K562 (cell line): ENCODE results near the gene OST4. TPM values are rescaled to one million over a fixed set of nuclear protein-coding genes. Genes with fewer than 3 reads are reported as not detected.

Experiments
- ATAC-seq: fragments of 200-7000 bp; cut with Tn5 transposase; 3 replicates; pipeline ENCODE4 v1.9.1; 2020; ENCODE audit warnings: moderate library complexity
- BruUV-seq: library from RNA; stranded (reverse); fragments of 400-500 nt; replicated peaks from 2 replicates; lab custom pipeline; 2021; lab: Mats Ljungman, UMichigan
- CTCF ChIA-PET: fragments of 300-600 bp; formaldehyde crosslinking; extraction: SDS; loops from one replicate; lab custom pipeline; 2021; ENCODE audit warnings: low intra/inter-chr PET ratio; lab: Yijun Ruan, JAX
- POLR2A ChIA-PET: fragments of 300-600, 350-650 bp; sonication (Branson Sonifier 250); formaldehyde crosslinking; extraction: SDS; loops from one replicate; lab custom pipeline; 2021; ENCODE audit warnings: antibody characterized with exemption, inconsistent platforms; lab: Yijun Ruan, JAX
- DNase-seq, 4 experiments: peaks; one replicate each; pipeline versions ENCODE4 v3.0.0 to v3.0.0-alpha.2; 2011 to 2018; ENCODE audit warnings: low spot score in 3 of 4, mixed read lengths in 3 of 4; ENCODE audit errors: extremely low read depth in 1 of 4
- FAIRE-seq: peaks from 2 replicates; lab custom pipeline; 2011; peaks lifted over from hg19 to GRCh38; lab: Jason Lieb, UNC
- H2AFZ ChIP-seq: 2 replicates; pipeline ENCODE4 v1.6.0; 2011; ENCODE audit warnings: low read depth, low read length, control low read depth, inconsistent platforms
- H3K27ac ChIP-seq: fragments of 200-600 bp; 3 replicates; pipeline ENCODE4 v1.8.0; 2011; ENCODE audit warnings: low read depth, mild to moderate bottlenecking, control low read depth, inconsistent platforms, low read length, moderate library complexity, mixed read lengths; ENCODE audit errors: extremely low read depth
- H3K27me3 ChIP-seq, 2 experiments: fragments of 300-600 bp in 1 of 2; 2 replicates in 1 of 2; 3 replicates in 1 of 2; pipeline versions ENCODE4 v1.6.0 to v1.8.0; 2011; ENCODE audit warnings: inconsistent platforms in 2 of 2, low read length in 2 of 2, mild to moderate bottlenecking in 1 of 2, mixed read lengths in 1 of 2, moderate library complexity in 1 of 2; ENCODE audit not compliant: control insufficient read depth in 2 of 2, insufficient read depth in 2 of 2
- H3K36me3 ChIP-seq: fragments of 300-600 bp; 3 replicates; pipeline ENCODE4 v1.8.0; 2011; ENCODE audit warnings: mild to moderate bottlenecking, low read length, inconsistent platforms; ENCODE audit not compliant: control insufficient read depth, insufficient read depth
- H3K4me1 ChIP-seq, 2 experiments: fragments of 200-600 bp in 1 of 2; replicated peaks in 1 of 2; 2 replicates in 1 of 2; 3 replicates in 1 of 2; pipeline versions ENCODE4 v1.5.1 to v1.8.0; 2011; ENCODE audit warnings: inconsistent platforms in 2 of 2, low read length in 2 of 2, mild to moderate bottlenecking in 1 of 2, mixed read lengths in 1 of 2, moderate library complexity in 1 of 2; ENCODE audit not compliant: control insufficient read depth in 2 of 2, insufficient read depth in 2 of 2
- H3K4me2 ChIP-seq: 2 replicates; pipeline ENCODE4 v1.6.1; 2011; ENCODE audit warnings: low read length, control low read depth, inconsistent platforms, mixed read lengths; ENCODE audit not compliant: insufficient read depth
- H3K4me3 ChIP-seq: fragments of 200-600 bp; sonication (generic), shearing (Covaris generic); 2 replicates; pipeline ENCODE4 v1.5.1; 2016; ENCODE audit warnings: control low read depth, inconsistent platforms
- H3K79me2 ChIP-seq: fragments of 200-600 bp; 3 replicates; pipeline ENCODE4 v1.8.0; 2011; ENCODE audit warnings: low read length, inconsistent platforms; ENCODE audit not compliant: control insufficient read depth, insufficient read depth
- H3K9ac ChIP-seq, 2 experiments: 2 replicates each; pipeline versions ENCODE4 v1.6.0 to v1.6.1; 2011; ENCODE audit warnings: low read depth in 2 of 2, low read length in 2 of 2, control low read depth in 1 of 2, inconsistent platforms in 1 of 2, mild to moderate bottlenecking in 1 of 2, mixed read lengths in 1 of 2; ENCODE audit not compliant: insufficient read depth in 1 of 2
- H3K9me1 ChIP-seq: one replicate; pipeline ENCODE4 v1.6.0; 2011; ENCODE audit warnings: inconsistent platforms, mild to moderate bottlenecking, low read length, moderate library complexity; ENCODE audit not compliant: control insufficient read depth, insufficient read depth
- H3K9me3 ChIP-seq: replicated peaks from 2 replicates; pipeline ENCODE4 v1.5.1; 2011; ENCODE audit warnings: low read depth, low read length, inconsistent platforms; ENCODE audit not compliant: control insufficient read depth, insufficient read depth
- H4K20me1 ChIP-seq: replicated peaks from 2 replicates; pipeline ENCODE4 v1.6.1; 2011; ENCODE audit warnings: low read length, inconsistent platforms, mixed read lengths; ENCODE audit not compliant: control insufficient read depth, insufficient read depth
- BRD4 ChIP-seq: fragments of 200-600 bp; sonication (generic); IDR thresholded peaks from 2 replicates; pipeline ENCODE4 v1.6.1; 2017; ENCODE audit warnings: inconsistent platforms
- C11orf30 ChIP-seq: fragments of 450-650 bp; IDR thresholded peaks from 2 replicates; pipeline ENCODE4 v1.6.1; 2016; ENCODE audit warnings: low read depth, mild to moderate bottlenecking
- DDX20 ChIP-seq: fragments of 450-650 bp; IDR thresholded peaks from 2 replicates; pipeline ENCODE4 v1.6.1; 2016; ENCODE audit warnings: missing genetic modification characterization, low read depth, mild to moderate bottlenecking, missing compliant biosample characterization, moderate library complexity
- FOS ChIP-seq: IDR thresholded peaks from 3 replicates; pipeline ENCODE4 v1.6.1; 2011; ENCODE audit not compliant: insufficient read length; ENCODE audit errors: extremely low read depth
- HDAC8 ChIP-seq: fragments of 450-650 bp; IDR thresholded peaks from 2 replicates; pipeline ENCODE4 v1.6.1; 2016; ENCODE audit warnings: mild to moderate bottlenecking, missing genetic modification characterization, moderate library complexity, missing compliant biosample characterization
- JUNB ChIP-seq: fragments of 450-650 bp; formaldehyde crosslinking; conservative IDR thresholded peaks from 2 replicates; pipeline ENCODE4 v1.4.0; 2020; ENCODE audit warnings: mild to moderate bottlenecking
- MEF2D ChIP-seq: conservative IDR thresholded peaks from 2 replicates; pipeline ENCODE4 v1.6.1; 2016; ENCODE audit warnings: low read depth, missing genetic modification characterization, missing compliant biosample characterization
- SMAD4 ChIP-seq: fragments of 250-450 bp; sonication (Bioruptor Pico); conservative IDR thresholded peaks from 2 replicates; pipeline ENCODE4 v1.8.0; 2021; ENCODE audit warnings: inconsistent platforms, mild to moderate bottlenecking, moderate library complexity
- SNIP1 ChIP-seq: fragments of 450-650 bp; IDR thresholded peaks from 2 replicates; pipeline ENCODE4 v1.7.1; 2017; ENCODE audit warnings: low read depth, mild to moderate bottlenecking
- SRSF3 ChIP-seq: fragments of 200-400 bp; formaldehyde crosslinking; IDR thresholded peaks from 2 replicates; pipeline ENCODE4 v1.6.1; 2016; ENCODE audit warnings: mild to moderate bottlenecking, low read length, moderate library complexity; ENCODE audit not compliant: insufficient read depth
- SRSF9 ChIP-seq: fragments of 200-400 bp; formaldehyde crosslinking; IDR thresholded peaks from 2 replicates; pipeline ENCODE4 v1.6.1; 2017; ENCODE audit warnings: low read depth, low read length, borderline replicate concordance
- YBX1 ChIP-seq: fragments of 450-650 bp; IDR thresholded peaks from 2 replicates; pipeline ENCODE4 v1.7.1; 2016; ENCODE audit warnings: mild to moderate bottlenecking
- ZNF316 ChIP-seq: fragments of 450-650 bp; IDR thresholded peaks from 2 replicates; pipeline ENCODE4 v1.6.1; 2016
- ZNF347 ChIP-seq: fragments of 450-650 bp; formaldehyde crosslinking; IDR thresholded peaks from 2 replicates; pipeline ENCODE4 v1.4.0; 2020; ENCODE audit warnings: low read depth, mild to moderate bottlenecking, moderate library complexity
- ZNF431 ChIP-seq: sonication (generic); formaldehyde crosslinking; IDR thresholded peaks from 2 replicates; pipeline ENCODE4 v1.8.0; 2022; ENCODE audit warnings: mild to moderate bottlenecking, missing genetic modification reagents
- ZNF699 ChIP-seq: fragments of 250-450 bp; sonication (Bioruptor Pico); IDR thresholded peaks from 2 replicates; pipeline ENCODE4 v1.8.0; 2021; ENCODE audit warnings: mild to moderate bottlenecking, moderate library complexity; ENCODE audit not compliant: insufficient replicate concordance
- ZNF707 ChIP-seq: fragments of 250-450 bp; sonication (Bioruptor Pico); conservative IDR thresholded peaks from 2 replicates; pipeline ENCODE4 v1.8.0; 2022; ENCODE audit warnings: inconsistent platforms, mild to moderate bottlenecking, moderate library complexity
- whole genome bisulfite sequencing: fragments of 100-300 bp; shearing (Covaris generic); methylation state at CpG from one replicate; pipeline ENCODE4 v1.1.6; 2016; ENCODE audit warnings: low coverage, mixed read lengths; ENCODE audit not compliant: insufficient coverage; ENCODE audit errors: missing lambda C conversion rate; 5-methylcytosine and 5-hydroxymethylcytosine counted together
- in situ Hi-C: fragments of 300-500 bp; cut with MboI; formaldehyde crosslinking; loops from 4 replicates; pipeline ENCODE4 v1.15.0; 2018; ENCODE audit warnings: inconsistent platforms, mixed read lengths
- intact Hi-C: fragments of 100-400 bp; cut with micrococcal nuclease; formaldehyde crosslinking; loops from 2 replicates; pipeline ENCODE4 v1.14.2; 2022
- polyA plus RNA-seq, 8 experiments: library from polyadenylated mRNA; depleted of rRNA in 4 of 8; stranded (reverse) in 5 of 8; unstranded in 3 of 8; fragments of >200 nt; fragmentation: Nextera tagmentation in 2 of 8; fragmentation: Illumina TruSeq in 1 of 8; extraction: Ambion mirVana in 2 of 8; extraction: Trizol in 1 of 8; gene quantifications; 2 replicates each; pipeline versions ENCODE4 v1.2.1 to v1.2.3, GENCODE V29; 2011 to 2014; ENCODE audit warnings: inconsistent platforms in 1 of 8, missing spikeins in 1 of 8
- total RNA-seq, 7 experiments: library from RNA; depleted of rRNA in 6 of 7; stranded (reverse); fragments of >200 nt in 6 of 7; fragmentation: Illumina TruSeq in 2 of 7; extraction: Trizol in 2 of 7; gene quantifications; 2 replicates each; pipeline versions ENCODE4 v1.2.1 to v1.2.3, GENCODE V29; 2011 to 2021; ENCODE audit warnings: low replicate concordance in 1 of 7
- TF ChIP-seq, protein P1 (sequence below): fragments of 250-450 bp; sonication (Bioruptor Pico); IDR thresholded peaks from 2 replicates; pipeline ENCODE4 v1.4.0; 2020

OST4 gene
- total and polyA plus RNA-seq, 9 of the 15 experiments (the other 6 are each of a cell fraction or from before 2014, with no cell fraction given): 186 to 1,155 (median 355) TPM

DNA sequence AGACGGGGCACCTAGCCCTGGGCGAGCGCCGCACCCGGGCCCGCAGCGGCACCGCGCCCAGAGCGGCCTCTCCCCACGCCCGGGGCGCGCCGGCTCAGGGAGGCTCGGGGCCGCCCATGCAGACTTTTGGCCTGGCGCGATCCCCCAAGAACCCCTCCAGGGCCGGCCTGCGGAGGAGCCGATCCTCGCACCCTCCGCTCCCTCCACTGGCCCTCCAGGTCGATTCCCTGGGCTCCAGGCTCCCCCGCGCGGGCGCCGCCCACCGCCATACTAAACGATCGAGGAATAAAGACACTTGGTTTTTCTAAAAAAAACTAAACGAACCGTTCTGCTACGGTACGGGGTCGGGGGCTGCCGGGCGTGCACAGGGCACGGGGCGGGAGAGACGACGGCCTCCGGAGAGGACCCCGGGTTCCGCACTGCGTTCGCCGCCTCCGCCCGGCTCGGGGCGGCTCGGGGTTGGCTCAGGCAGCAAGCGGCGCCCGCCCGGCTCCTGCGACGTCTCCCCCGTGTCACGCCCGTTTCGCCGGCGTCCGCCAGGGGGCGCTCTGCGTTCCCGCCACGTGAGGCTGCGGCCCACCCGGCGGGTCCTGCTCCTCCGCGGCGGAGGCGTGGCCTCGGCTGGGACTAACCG, 14.8 kb upstream of the OST4 start:
- in situ Hi-C loops (loop anchor here (5.0 kb wide), 1 partner anchor 124 kb away; no protein-coding TSS in a partner anchor), intact Hi-C loops (loop anchor here (1.0 kb wide), 1 partner anchor 66 kb away; no protein-coding TSS in a partner anchor)
- H3K9me3 ChIP-seq: no peaks in the 10 kb centered on the region
- H3K27ac ChIP-seq: peak overlapping the region; percentile 85
- peak overlapping the region; percentile 69 for H3K4me2 ChIP-seq
- ATAC-seq (peak; percentile 90), DNase-seq (peak; percentile 96 to 97 (median 96)), FAIRE-seq (peak; percentile 66)
- WGBS: 2% methylated on average over 39 of the region's 81 CpGs
- H3K36me3 ChIP-seq: no peaks in the 10 kb centered on the region
- H2AFZ ChIP-seq: peak overlapping the region; percentile 56
- peak overlapping the region; percentile 81 to 95 for H3K9ac ChIP-seq
- peaks cover 10% of the 10 kb centered on the region; the same call in 1 of the 3 replicates for H3K79me2 ChIP-seq
- no peaks in the 10 kb centered on the region for H3K27me3 ChIP-seq
- H3K9me1 ChIP-seq: no peaks in the 10 kb centered on the region
- POLR2A ChIA-PET: interaction anchor here (0.6 to 1.7 kb wide), 7 partner anchors 8 to 293 kb away, joined by 3 to 5 read pairs (median 4); no protein-coding TSS in a partner anchor
- CTCF ChIA-PET: interaction anchor here (0.9 to 2.5 kb wide), 6 partner anchors 34 to 218 kb away, joined by 3 to 22 read pairs (median 4); no protein-coding TSS in a partner anchor
- H3K4me1 ChIP-seq: peaks cover 49 to 66% of the 10 kb centered on the region in 2 experiments
- no peaks in the 10 kb centered on the region for H4K20me1 ChIP-seq
- H3K4me3 ChIP-seq: peak overlapping the region; percentile 57
- no TSS peak for BruUV-seq
- TF ChIP-seq HDAC8 (tag): 0 out of 2 replicates have a peak, but pooled peaks have one; percentile 50
- TF ChIP-seq JUNB (CRISPR knock-in tag): no peak
- no peak for TF ChIP-seq MEF2D
- no peak for TF ChIP-seq ZNF347
- no peak for TF ChIP-seq SRSF3
- peak; percentile 56 for TF ChIP-seq C11orf30
- TF ChIP-seq DDX20 (tag): no peak
- no peak for TF ChIP-seq FOS
- TF ChIP-seq ZNF707 (CRISPR knock-in tag): no peak
- no peak for TF ChIP-seq SRSF9
- TF ChIP-seq ZNF316: no peak
- TF ChIP-seq SNIP1: no peak
- no peak for TF ChIP-seq BRD4
- TF ChIP-seq, protein P1, sequence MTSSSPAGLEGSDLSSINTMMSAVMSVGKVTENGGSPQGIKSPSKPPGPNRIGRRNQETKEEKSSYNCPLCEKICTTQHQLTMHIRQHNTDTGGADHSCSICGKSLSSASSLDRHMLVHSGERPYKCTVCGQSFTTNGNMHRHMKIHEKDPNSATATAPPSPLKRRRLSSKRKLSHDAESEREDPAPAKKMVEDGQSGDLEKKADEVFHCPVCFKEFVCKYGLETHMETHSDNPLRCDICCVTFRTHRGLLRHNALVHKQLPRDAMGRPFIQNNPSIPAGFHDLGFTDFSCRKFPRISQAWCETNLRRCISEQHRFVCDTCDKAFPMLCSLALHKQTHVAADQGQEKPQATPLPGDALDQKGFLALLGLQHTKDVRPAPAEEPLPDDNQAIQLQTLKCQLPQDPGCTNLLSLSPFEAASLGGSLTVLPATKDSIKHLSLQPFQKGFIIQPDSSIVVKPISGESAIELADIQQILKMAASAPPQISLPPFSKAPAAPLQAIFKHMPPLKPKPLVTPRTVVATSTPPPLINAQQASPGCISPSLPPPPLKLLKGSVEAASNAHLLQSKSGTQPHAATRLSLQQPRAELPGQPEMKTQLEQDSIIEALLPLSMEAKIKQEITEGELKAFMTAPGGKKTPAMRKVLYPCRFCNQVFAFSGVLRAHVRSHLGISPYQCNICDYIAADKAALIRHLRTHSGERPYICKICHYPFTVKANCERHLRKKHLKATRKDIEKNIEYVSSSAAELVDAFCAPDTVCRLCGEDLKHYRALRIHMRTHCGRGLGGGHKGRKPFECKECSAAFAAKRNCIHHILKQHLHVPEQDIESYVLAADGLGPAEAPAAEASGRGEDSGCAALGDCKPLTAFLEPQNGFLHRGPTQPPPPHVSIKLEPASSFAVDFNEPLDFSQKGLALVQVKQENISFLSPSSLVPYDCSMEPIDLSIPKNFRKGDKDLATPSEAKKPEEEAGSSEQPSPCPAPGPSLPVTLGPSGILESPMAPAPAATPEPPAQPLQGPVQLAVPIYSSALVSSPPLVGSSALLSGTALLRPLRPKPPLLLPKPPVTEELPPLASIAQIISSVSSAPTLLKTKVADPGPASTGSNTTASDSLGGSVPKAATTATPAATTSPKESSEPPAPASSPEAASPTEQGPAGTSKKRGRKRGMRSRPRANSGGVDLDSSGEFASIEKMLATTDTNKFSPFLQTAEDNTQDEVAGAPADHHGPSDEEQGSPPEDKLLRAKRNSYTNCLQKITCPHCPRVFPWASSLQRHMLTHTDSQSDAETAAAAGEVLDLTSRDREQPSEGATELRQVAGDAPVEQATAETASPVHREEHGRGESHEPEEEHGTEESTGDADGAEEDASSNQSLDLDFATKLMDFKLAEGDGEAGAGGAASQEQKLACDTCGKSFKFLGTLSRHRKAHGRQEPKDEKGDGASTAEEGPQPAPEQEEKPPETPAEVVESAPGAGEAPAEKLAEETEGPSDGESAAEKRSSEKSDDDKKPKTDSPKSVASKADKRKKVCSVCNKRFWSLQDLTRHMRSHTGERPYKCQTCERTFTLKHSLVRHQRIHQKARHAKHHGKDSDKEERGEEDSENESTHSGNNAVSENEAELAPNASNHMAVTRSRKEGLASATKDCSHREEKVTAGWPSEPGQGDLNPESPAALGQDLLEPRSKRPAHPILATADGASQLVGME: 0 out of 2 replicates have a peak, but pooled peaks have one; percentile 11
- TF ChIP-seq YBX1: no peak
- TF ChIP-seq SMAD4 (CRISPR knock-in tag): peak; percentile 89
- TF ChIP-seq ZNF699 (CRISPR knock-in tag): no peak
- TF ChIP-seq ZNF431 (CRISPR knock-in tag): no peak
